ENCODE data around the gene KMT2D.

The KMT2D gene

DNA sequence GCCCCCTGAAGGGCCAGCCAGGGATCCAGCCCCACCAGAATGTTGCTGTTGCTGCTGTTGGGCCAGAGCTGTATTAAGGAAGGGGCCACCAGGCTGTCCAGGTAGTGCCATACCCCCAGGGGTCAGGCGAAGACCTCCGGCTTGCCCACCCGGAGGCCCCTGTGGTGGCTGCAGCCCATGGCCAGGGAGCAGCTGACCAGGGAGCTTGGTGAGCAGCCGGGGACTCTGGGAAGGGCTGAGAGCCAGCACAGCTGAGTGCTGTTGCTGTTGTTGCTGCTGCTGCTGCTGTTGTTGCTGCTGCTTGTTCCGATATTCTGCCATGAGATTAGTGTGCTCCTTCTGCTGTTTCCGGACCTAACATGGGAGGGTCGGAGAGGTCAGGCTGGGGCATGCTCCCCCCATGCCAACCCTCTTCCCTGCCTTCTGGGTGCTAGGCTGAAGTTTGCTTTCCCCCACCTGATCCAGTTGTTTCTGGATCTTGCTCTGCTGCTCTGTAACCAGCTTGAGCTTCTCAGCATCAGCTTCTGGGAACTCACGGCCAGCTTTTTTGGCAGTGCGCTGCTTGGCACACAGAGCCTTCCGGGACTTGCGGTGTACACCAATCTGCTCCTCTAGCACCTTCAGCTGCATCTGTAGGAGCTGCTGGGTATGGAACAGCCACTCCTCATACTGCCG, 26.8 kb downstream of the KMT2D start:
- no peak for DNase-seq

- DNase-seq = no peak
These were observed 27.7 kb downstream of the KMT2D start for GRCh38 chr12:49032679-49033447.

DNA sequence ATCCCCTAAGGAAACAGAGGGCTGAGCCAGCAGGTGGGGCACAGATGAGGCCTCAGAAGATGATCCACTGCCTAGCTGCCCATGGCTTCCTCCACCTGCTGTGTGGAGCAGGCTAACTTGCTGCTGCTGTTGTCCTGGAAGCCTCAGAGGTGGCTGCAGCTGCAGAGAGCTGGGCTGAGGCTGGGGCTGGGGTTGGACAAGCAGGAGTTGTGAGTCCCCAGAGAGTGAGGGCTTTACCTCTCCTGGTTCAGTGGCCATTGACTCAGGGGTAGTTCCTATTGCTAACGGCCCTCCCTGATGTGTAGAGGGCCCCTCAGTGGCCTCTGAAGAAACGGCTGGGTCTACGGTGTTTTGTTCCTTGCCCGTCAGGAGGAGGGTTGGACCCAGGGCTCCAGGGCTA, 28.3 kb downstream of the KMT2D start:
- no peak for DNase-seq

DNA sequence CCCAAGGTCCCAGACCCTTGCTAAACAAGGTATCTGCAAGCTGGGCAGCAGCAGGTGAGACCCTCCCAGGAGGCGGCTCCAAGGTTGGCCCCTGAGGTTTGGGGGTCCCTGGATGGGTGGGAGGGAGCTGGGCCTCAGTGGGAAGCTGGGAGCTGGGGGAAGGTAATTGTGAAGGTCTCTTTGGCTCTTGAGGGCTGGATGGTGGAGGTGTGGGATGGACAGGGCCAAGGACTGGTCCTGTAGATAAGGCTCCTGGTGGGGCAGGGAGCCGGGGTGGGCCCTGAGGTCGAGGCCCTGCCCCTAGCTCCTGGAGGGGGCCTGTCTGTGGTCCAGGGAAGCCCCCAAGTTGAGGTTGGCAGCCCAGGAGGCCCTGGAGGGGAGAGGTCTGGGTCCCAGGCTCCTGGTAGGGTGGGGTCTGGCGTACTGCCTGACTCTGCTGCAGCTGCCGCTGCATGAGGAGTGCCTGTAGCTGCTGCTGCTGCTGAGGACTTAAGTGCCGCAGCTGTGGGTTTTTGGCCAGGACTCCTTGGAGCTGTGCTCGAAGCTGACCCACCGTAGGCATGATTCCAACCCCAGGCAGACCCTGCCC, 28.9 kb downstream of the KMT2D start:
- no peak for DNase-seq

DNA sequence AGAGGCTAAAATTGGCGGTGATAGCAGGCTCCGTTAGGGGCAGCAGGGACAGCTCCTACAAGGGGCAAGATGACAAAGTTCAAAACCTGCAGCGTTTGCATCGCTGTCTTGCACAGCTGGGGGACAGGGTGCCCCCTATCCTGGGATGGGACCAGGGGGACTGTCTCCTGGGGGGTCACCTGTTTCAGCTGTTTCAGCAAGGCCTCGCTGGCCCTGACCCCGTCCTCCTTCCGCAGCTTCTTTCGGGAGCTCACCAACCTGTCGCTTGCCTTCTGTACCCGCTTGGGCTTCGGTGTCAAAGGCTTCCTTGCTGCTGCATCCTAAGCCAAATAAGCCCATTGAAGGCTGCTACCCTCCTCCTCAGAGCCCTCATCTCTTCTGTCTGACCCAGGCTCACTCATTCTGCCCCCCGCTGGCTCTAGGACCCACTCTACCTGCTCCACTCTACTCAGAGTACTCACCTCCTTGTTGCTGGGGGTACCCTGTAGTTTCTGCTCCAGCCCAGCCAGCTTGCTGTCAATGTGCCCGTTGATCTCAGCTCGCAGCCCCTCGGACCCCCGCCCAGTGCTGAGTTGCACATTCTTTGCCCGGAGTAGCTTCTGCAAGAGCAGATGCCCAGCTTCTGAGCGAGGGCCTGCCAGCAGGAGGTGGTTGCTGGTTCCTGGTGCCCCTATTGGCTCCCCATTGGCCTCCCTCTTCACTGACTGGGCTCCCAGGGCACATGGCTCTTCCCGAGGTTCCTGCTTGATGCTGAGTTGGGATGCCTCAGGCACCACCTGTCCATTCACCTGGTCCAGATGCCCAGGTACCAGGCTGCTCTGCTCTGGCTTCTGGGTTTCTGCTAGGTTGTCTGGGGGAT, 29.7 kb downstream of the KMT2D start:
- no peak for DNase-seq

DNA sequence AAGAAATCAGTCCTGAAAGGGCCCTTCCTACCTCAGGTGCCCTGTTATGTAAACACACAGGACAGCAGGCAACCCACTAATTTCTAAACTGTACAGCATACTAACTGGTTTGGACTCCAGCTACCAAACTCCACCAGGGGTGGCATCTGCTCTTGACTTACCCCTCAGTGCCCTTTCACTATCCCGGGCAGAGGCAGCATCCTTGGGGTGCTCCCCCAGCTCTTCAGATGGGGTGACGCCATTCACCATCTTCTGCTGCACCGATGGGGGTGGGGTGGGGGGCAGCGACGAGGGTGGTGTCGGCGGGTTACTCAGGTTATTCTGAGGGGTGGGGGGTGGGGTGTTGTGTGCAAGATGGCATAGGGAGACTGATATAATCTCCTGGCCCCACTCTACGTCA, 30.5 kb downstream of the KMT2D start:
- no peak for DNase-seq

GRCh38 chr12:49028666-49029275, 31.8 kb downstream of the KMT2D start:
- no peak for DNase-seq

DNA sequence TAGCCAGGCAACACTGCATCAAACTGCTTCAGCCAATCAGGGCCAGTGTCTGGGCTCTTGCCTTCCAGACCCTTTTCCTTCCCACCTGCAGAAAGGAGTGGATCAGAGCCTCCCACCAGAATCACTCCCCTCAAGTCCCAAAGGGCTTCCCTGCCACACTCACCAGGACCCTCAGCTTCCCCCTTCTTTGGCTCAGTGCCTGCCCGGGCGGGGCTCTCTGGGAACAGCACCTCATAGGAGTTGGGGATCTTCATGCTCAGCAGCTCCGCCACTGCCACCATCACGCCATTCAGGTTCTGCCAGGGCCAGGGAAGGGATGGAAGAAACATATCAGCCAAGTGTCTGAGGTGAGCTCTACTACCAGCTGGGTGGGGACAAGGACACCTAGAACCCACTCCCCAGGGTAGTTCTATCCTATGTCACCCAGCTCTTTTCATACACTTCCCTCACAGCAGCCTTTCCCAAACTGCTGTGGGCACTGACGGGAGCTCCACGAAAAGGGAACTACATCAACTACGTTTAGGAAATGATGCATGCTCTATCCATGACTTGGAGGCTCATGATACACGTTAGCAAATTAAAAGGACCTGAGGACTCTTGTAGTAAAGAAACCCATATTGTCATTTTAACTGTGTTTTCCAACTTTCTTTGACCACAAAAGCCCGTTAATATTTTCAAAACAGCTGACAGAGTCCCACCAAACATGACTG, 32.6 kb downstream of the KMT2D start:
- DNase-seq = no peak

DNA sequence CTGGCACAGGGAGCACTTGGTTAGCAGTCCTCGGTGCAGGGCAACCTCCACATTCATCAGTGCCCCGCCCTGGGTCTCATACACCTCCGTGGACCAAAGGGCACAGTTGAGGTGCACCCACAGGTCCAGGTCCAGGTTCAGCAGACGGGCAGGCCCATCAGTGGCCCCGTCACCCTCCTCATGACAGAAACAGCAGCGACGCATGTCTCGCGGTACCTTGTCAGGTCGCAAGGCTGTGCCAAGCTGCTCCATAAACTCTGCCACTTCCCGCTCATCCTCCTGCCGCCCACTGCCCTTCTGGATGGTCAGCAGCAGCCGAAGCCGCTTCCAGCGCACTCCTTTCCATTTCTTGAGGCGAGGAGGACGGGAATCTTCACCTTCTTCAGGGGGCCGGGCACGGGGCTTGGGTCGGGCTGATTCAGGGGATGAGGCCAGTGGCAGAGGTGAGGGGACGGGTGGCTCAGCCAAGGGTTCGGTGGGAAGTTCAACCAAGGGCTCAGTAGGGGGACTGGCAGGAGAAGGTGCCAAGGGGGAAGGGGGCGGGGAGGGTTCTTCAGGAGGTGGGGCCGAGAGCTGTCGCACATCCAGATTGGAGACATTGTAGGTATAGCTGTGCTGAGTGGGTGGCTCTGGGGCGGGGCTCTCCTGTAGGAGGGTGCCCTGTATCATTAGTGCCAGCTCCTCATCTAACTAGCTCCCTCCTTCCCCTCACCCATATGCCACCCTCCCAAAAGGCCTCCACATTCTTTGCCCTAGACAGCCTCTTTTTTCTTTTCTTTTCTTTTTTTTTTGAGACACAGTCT, 33.7 kb downstream of the KMT2D start:
- no peak for DNase-seq

DNA sequence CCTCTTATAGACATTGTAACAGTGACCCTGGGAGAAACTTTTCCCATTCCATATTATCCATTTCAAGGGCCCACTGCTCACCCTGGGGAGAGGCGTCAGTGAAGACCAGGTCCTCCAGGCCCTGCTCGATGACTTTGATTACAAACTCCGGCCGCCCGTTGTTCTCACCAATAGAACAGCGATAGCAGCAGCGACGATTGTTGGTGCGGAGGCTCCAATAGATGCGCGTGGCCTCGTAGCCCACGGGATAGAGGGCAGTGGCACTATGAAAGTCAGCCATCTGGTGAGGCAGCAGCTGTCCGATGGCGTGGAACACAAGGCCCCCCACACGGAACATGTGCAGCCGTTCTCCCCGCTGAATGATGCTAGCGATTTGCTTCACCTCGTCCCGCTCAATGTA, 34.5 kb downstream of the KMT2D start:
- no peak for DNase-seq

- no peak for DNase-seq
These were observed 35.1 kb downstream of the KMT2D start for GRCh38 chr12:49025463-49025862.

DNA sequence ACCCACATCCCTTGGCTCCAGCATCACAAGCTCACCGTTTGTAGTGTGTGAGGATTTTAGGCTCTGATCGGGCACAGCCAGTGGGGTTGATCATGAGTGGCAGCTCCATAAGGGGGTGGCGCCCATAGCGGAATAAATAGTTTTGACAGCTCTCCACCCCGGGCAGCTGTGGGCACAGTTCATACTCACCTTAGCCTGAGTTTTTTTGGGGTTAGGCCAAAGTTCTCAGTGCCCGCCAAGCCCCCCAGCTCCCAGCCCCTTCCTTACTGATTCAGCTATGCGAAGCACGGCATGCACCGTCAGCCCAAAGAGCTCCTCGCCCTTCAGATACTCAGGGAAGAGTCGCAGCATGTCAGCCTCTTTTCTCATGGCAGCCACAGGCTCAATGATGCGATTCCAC, 36.1 kb downstream of the KMT2D start:
- DNase-seq = no peak

- DNase-seq = no peak
These were observed 36.8 kb downstream of the KMT2D start for GRCh38 chr12:49023812-49024211.

GRCh38 chr12:49022558-49023178, 37.9 kb downstream of the KMT2D start:
- DNase-seq = no peak

DNA sequence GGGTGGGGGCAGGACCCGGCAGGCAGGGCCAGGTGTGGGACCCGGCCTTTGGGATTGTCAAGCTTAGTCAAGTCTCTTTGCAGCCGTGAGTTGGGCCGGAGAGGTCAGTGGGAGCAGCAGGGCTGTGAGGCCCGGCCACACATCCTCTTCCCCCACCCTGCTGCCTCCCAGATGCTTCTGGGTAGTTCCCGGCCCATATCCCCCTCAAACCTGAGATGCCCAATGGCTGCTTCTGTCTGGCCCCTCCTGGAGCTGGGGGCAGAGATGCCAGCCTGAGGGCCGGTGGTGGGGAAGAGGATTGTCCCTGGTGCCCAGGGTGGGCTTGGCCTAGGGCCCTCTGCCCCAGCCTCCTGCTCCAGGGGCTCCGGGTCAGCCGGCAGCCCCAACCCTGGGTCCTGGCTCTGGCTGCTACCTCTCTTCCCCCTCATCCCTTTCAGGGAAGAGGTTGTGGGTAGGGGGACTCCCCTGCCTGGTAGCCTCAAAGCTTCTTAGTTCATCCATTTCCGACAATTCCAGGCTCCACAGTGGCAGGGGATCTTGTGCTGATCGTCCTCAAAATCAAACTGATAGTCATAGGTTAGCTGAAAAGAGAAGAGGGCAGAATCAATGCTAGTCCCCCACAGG, 39.2 kb downstream of the KMT2D start:
- no peak for DNase-seq

GRCh38 chr12:49020441-49020840, 40.2 kb downstream of the KMT2D start:
- no peak for DNase-seq

- DNase-seq = no peak
These were observed 40.9 kb downstream of the KMT2D start for GRCh38 chr12:49019443-49020324.

DNA sequence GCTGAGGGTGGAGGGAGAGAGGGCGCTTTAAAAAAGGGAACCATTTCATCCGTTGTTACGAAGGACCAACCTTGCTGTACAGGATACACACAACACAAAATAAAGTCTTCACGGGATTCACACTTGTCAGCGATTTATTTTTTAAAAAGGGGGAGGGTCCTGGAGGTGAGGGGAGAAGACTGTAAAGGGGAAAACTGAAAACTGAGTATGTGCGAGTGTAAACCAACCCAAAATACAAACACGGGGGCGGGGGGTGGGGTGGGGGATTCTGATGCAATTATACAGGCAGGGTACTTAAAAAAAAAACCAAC, 41.5 kb downstream of the KMT2D start:
- no peak for DNase-seq

Measured in hippocampal formation (tissue), 2 donors.